ENCODE results near the gene WDR26.

WDR26 gene

GRCh38 chr1:224378855-224379631, 55.6 kb downstream of the WDR26 start:
- Histone ChIP-seq H3K36me3 (ENCODE audit: control insufficient read depth, low read length) (peaks cover 37% of the 10 kb centered on the region), H3K9me3 (ENCODE audit: control insufficient read depth, insufficient read depth, low read length) (no peaks in the 10 kb centered on the region), H4K20me1 (ENCODE audit: control insufficient read depth, insufficient read depth, low read depth, low read length) (no peaks in the 10 kb centered on the region), H3K27me3 (ENCODE audit: control insufficient read depth, low read length) (no peaks in the 10 kb centered on the region), H3F3A (ENCODE audit: control insufficient read depth, insufficient read depth) (peaks cover 11% of the 10 kb centered on the region), H3K79me2 (ENCODE audit: control insufficient read depth, low read length) (no peaks in the 10 kb centered on the region), H3K4me3 (ENCODE audit: low read length) (no peak overlapping the region), H3K9me2 (replicated peaks; ENCODE audit: control insufficient read depth, low read length) (no peaks in the 10 kb centered on the region), H3K27ac (ENCODE audit: low read depth, low read length) (no peak overlapping the region), H3K4me1 (ENCODE audit: control insufficient read depth, low read length) (peaks cover 5% of the 10 kb centered on the region), H3K4me2 (ENCODE audit: low read length) (no peak overlapping the region)
- TF ChIP-seq EZH2phosphoT487 (IDR thresholded peaks at IDR 0.05; ENCODE audit: borderline replicate concordance, low read length) = no peak
- TF ChIP-seq CTCF (IDR thresholded peaks at IDR 0.05; ENCODE audit: low read depth, low read length, poor library complexity, severe bottlenecking) = no peak

- TF ChIP-seq EZH2phosphoT487 (IDR thresholded peaks at IDR 0.05; ENCODE audit: borderline replicate concordance, low read length) = no peak
- TF ChIP-seq CTCF (IDR thresholded peaks at IDR 0.05; ENCODE audit: low read depth, low read length, poor library complexity, severe bottlenecking) = no peak
- no peaks in the 10 kb centered on the region for H3K9me2 ChIP-seq (replicated peaks; ENCODE audit: control insufficient read depth, low read length)
- no peak overlapping the region for H3K27ac ChIP-seq (ENCODE audit: low read depth, low read length)
- H3K4me3 ChIP-seq (ENCODE audit: low read length) = no peak overlapping the region
- peaks cover 5% of the 10 kb centered on the region for H3K4me1 ChIP-seq (ENCODE audit: control insufficient read depth, low read length)
- no peaks in the 10 kb centered on the region for H3K9me3 ChIP-seq (ENCODE audit: control insufficient read depth, insufficient read depth, low read length)
- H4K20me1 ChIP-seq (ENCODE audit: control insufficient read depth, insufficient read depth, low read depth, low read length) = no peaks in the 10 kb centered on the region
- no peaks in the 10 kb centered on the region for H3K79me2 ChIP-seq (ENCODE audit: control insufficient read depth, low read length)
- no peaks in the 10 kb centered on the region for H3K27me3 ChIP-seq (ENCODE audit: control insufficient read depth, low read length)
- H3K36me3 ChIP-seq (ENCODE audit: control insufficient read depth, low read length) = peaks cover 47% of the 10 kb centered on the region
- H3F3A ChIP-seq (ENCODE audit: control insufficient read depth, insufficient read depth) = peaks cover 2% of the 10 kb centered on the region; the same call in 1 of the 2 replicates
- no peak overlapping the region for H3K4me2 ChIP-seq (ENCODE audit: low read length)
Measured at GRCh38 chr1:224377676-224378006, 57.0 kb downstream of the WDR26 start.

- no peak overlapping the region for H3K4me2 ChIP-seq (ENCODE audit: low read length)
- TF ChIP-seq CTCF (IDR thresholded peaks at IDR 0.05; ENCODE audit: low read depth, low read length, poor library complexity, severe bottlenecking) (no peak), EZH2phosphoT487 (IDR thresholded peaks at IDR 0.05; ENCODE audit: borderline replicate concordance, low read length) (no peak)
- H3K36me3 ChIP-seq (ENCODE audit: control insufficient read depth, low read length) = peaks cover 66% of the 10 kb centered on the region
- no peaks in the 10 kb centered on the region for H3K27me3 ChIP-seq (ENCODE audit: control insufficient read depth, low read length)
- no peak overlapping the region for H3K4me3 ChIP-seq (ENCODE audit: low read length)
- H4K20me1 ChIP-seq (ENCODE audit: control insufficient read depth, insufficient read depth, low read depth, low read length) = no peaks in the 10 kb centered on the region
- no peak overlapping the region for H3K27ac ChIP-seq (ENCODE audit: low read depth, low read length)
- no peaks in the 10 kb centered on the region for H3K9me2 ChIP-seq (replicated peaks; ENCODE audit: control insufficient read depth, low read length)
- H3F3A ChIP-seq (ENCODE audit: control insufficient read depth, insufficient read depth) = no peaks in the 10 kb centered on the region
- no peaks in the 10 kb centered on the region for H3K9me3 ChIP-seq (ENCODE audit: control insufficient read depth, insufficient read depth, low read length)
- peaks cover 3% of the 10 kb centered on the region for H3K4me1 ChIP-seq (ENCODE audit: control insufficient read depth, low read length)
- no peaks in the 10 kb centered on the region for H3K79me2 ChIP-seq (ENCODE audit: control insufficient read depth, low read length)
Measured at GRCh38 chr1:224375059-224375458, 59.5 kb downstream of the WDR26 start.
